NCI-H2196 treated with DMSO at 0.1 percent for 48 hours (cell line): ENCODE results near the gene HSD11B1.
"Not testable (repeated sequence)": the region's sequence is repeated elsewhere in the genome, so short reads cannot be mapped to it uniquely, and the experiment has no call there.

ENCODE experiments used
- DNase-seq: peaks from one replicate; lab custom pipeline; 2025; ENCODE audit not compliant: unreplicated experiment; lab: John Stamatoyannopoulos, UW

Gene HSD11B1

GRCh38 chr1:209689477-209689876 is 15.2 kb upstream of the HSD11B1 start:
- no peak for DNase-seq

GRCh38 chr1:209691237-209691636 is 13.4 kb upstream of the HSD11B1 start:
- DNase-seq: no peak

- no peak for DNase-seq
These were observed 12.3 kb upstream of the HSD11B1 start for GRCh38 chr1:209692296-209692695.

GRCh38 chr1:209692745-209693504 is 11.7 kb upstream of the HSD11B1 start:
- peak; percentile 60 for DNase-seq

GRCh38 chr1:209696673-209697072 is 8.0 kb upstream of the HSD11B1 start:
- DNase-seq: no peak

GRCh38 chr1:209697126-209697525 is 7.5 kb upstream of the HSD11B1 start:
- no peak for DNase-seq

GRCh38 chr1:209700686-209701085 is 4.0 kb upstream of the HSD11B1 start:
- DNase-seq: not testable (repeated sequence)

- no peak for DNase-seq
These were observed 1.8 kb upstream of the HSD11B1 start for GRCh38 chr1:209702832-209703231.

- DNase-seq: no peak
These were observed 677 bp upstream of the HSD11B1 start for GRCh38 chr1:209703834-209704504.

GRCh38 chr1:209705033-209705598 is 470 bp downstream of the HSD11B1 start:
- DNase-seq: no peak

- DNase-seq: no peak
These were observed 2.0 kb downstream of the HSD11B1 start for GRCh38 chr1:209706622-209707021.

- DNase-seq: no peak
These were observed 2.7 kb downstream of the HSD11B1 start for GRCh38 chr1:209707308-209707707.

- no peak for DNase-seq
These were observed 3.7 kb downstream of the HSD11B1 start for GRCh38 chr1:209708297-209708696.

- no peak for DNase-seq
These were observed 5.4 kb downstream of the HSD11B1 start for GRCh38 chr1:209710093-209710492.

- no peak for DNase-seq
These were observed 6.2 kb downstream of the HSD11B1 start for GRCh38 chr1:209710847-209711246.

GRCh38 chr1:209714338-209714737 is 9.7 kb downstream of the HSD11B1 start:
- no peak for DNase-seq

GRCh38 chr1:209715314-209715713 is 10.7 kb downstream of the HSD11B1 start:
- DNase-seq: no peak

GRCh38 chr1:209717818-209718217 is 13.2 kb downstream of the HSD11B1 start:
- DNase-seq: no peak

GRCh38 chr1:209720326-209720725 is 15.7 kb downstream of the HSD11B1 start:
- DNase-seq: no peak

GRCh38 chr1:209720826-209721225 is 16.2 kb downstream of the HSD11B1 start:
- DNase-seq: no peak

GRCh38 chr1:209721323-209721722 is 16.7 kb downstream of the HSD11B1 start:
- no peak for DNase-seq

GRCh38 chr1:209723265-209723664 is 18.6 kb downstream of the HSD11B1 start:
- DNase-seq: no peak
